Loucy (cell line): ENCODE measurements around the gene TGFBR3L.

ENCODE experiments used
- EZH2phosphoT487 ChIP-seq: fragments of 200-600 bp; IDR thresholded peaks from 2 replicates; pipeline ENCODE4 v1.6.1; 2018; ENCODE audit warnings: antibody characterized with exemption, mild to moderate bottlenecking, moderate library complexity, borderline replicate concordance
- TF ChIP-seq, protein P1 (sequence below): fragments of 200-600 bp; sonication (generic); conservative IDR thresholded peaks from 2 replicates; pipeline ENCODE4 v1.5.1; 2014; ENCODE audit warnings: mild to moderate bottlenecking, antibody characterized with exemption, low read length

- TF ChIP-seq, protein P1, sequence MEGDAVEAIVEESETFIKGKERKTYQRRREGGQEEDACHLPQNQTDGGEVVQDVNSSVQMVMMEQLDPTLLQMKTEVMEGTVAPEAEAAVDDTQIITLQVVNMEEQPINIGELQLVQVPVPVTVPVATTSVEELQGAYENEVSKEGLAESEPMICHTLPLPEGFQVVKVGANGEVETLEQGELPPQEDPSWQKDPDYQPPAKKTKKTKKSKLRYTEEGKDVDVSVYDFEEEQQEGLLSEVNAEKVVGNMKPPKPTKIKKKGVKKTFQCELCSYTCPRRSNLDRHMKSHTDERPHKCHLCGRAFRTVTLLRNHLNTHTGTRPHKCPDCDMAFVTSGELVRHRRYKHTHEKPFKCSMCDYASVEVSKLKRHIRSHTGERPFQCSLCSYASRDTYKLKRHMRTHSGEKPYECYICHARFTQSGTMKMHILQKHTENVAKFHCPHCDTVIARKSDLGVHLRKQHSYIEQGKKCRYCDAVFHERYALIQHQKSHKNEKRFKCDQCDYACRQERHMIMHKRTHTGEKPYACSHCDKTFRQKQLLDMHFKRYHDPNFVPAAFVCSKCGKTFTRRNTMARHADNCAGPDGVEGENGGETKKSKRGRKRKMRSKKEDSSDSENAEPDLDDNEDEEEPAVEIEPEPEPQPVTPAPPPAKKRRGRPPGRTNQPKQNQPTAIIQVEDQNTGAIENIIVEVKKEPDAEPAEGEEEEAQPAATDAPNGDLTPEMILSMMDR: no peak
- no peak for TF ChIP-seq EZH2phosphoT487
These were observed 2.3 kb downstream of the TGFBR3L start for GRCh38 chr19:7916955-7917266.
